Airway epithelial cell (primary cell): Measurements from ENCODE around the gene GJA10. TPM values are rescaled to one million over a fixed set of nuclear protein-coding genes. Genes with fewer than 3 reads are reported as not detected.

Experiments
- total RNA-seq: library from RNA; depleted of rRNA; stranded (reverse); fragments of >200 nt; gene quantifications from 2 replicates; pipeline ENCODE4 v1.2.3, GENCODE V29; 2015

The GJA10 gene
- not detected in 2 replicates for total RNA-seq

DNA sequence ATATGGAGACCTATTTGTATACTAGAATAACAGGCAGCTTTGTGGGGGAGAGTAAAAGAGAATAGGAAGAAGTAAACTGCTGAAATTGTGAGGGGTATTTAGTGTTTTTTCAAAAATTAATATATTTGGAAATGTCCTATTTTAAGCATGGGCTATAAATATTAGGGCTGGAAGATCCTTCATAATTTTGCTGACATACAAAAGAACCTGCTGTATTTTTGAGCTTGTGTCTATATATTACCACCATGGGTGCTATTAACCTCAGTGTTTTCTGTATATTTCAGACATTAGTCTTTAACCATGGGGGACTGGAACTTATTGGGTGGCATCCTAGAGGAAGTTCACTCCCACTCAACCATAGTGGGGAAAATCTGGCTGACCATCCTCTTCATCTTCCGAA is at the start of gene GJA10:
GJA10 (plus strand) TSS at position 301 of the 400 bp plus-strand sequence; CDS start at position 301, 0 bp downstream.

Other genes starting within 250 kb of the GJA10 start
- 10.8 and 12.4 TPM in 2 replicates for gene MDN1, start 74.7 kb upstream of the GJA10 start, total RNA-seq
- gene CASP8AP2, start 64.6 kb upstream of the GJA10 start, total RNA-seq = 3.7 and 7.5 TPM in 2 replicates